GM18502 (cell line): ENCODE results near the gene HINFP.
"Not testable (repeated sequence)": the region's sequence is repeated elsewhere in the genome, so short reads cannot be mapped to it uniquely, and the experiment has no call there.

ENCODE experiments used
- ATAC-seq: cut with Tn5 transposase; IDR thresholded peaks from one replicate; pipeline ENCODE4 v1.9.1; 2021; ENCODE audit warnings: mild to moderate bottlenecking; ENCODE audit not compliant: unreplicated experiment, poor library complexity

Gene HINFP

DNA sequence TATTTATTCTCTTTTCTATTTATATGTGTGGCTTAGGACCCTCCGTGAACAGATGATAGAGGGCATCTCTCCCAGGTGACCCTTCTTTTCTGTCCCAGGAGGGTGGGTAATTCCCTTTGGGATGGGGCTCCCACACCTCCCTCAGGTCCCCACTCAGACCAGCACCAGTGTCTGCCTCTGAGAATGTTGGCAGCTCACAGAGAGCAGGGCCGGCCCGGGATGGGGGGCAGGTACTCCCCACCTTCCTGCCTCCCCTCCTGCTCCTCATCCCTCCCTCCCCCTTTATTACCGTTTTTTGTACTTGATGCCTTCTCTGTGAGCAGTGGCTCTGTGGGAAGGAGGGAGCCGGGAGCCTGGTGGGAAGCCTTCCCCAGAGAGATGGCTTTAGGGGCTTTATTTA, 4.8 kb upstream of the HINFP start:
- ATAC-seq = no peak

DNA sequence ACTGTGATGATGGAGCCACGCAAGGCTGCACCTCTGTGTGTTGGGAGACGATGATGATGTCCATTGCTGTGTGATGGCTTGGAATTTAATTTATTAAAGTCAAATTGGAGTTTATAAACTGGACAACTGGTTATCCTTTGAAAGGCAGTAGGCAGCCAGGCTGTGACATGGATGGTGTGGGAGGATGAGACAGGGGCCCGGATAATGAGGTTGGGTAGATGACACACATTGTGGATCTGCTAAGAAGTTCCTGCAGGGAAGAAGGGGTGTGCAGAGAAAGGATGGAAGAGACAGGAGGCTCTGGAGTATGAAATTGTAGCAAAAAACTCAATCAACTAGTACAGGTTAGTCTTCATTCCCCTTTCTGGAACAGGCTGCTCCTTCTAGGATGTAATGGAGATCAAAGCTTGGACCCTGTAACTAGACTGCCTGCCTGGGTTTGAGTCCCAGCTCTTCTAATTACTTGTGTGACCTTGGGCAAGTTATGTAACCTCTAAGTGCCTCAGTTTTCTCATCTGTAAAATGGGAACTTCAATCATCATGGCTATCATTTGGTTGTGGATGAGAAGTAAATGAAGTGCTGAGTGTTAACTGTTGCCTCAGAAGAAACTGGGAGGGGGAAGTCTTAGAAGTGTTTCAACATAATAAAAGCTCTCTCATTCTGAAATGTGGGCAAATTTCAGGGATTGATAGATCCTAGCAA, 4.2 kb upstream of the HINFP start:
- ATAC-seq = no peak

DNA sequence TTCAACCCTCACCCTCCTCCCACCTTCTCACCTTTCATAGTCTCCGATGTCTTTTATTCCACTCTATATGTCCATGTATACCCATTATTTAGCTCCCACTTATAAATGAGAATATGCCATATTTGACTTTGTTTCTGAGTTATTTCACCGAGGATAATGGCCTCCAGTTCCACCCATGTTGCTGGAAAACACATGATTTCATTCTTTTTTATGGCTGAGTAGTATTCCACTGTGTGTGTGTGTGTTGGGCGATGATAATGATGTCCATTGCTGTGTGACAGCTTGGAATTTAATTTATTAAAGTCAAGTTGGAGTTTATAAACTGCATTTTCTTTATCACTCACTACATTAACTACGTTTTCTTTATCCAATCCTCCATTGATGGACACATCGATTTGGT, 3.2 kb upstream of the HINFP start:
- no peak for ATAC-seq

DNA sequence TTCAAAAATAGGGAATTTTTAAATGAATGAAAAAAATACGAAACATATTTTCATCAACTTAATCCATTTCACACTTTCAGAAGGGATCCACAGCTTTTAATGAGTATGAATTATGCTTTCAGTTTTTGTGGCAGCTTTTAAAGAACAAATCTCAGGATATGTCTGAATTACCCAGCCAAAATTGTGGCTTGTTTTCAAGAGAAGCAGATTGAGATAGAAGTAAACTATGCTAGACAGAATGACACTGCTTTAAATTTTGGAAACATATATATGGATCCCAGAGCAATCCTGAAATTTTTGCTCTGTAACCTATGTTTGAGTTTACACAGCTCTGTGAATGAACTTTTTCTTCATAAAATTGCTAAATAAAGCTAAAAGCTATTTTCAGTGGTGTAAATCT, 2.4 kb upstream of the HINFP start:
- no peak for ATAC-seq

DNA sequence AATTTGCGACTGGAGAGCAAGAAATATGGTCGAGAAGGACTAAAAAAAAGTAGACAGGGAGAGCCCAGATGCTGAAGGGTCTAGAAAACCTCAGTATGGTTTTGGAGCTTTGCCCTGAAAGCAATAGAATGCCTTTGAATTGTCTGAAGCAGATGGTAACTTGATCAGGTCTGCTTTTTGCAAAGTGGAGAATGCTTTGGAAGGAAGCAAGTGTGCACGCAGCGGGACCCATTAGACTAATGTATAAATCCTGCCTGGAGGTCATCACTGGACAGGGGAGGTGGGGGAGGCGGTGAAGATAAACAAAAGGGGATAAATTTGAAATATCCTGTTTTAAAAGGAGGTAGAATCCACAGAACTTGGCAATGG, 757 bp upstream of the HINFP start:
- no peak for ATAC-seq

DNA sequence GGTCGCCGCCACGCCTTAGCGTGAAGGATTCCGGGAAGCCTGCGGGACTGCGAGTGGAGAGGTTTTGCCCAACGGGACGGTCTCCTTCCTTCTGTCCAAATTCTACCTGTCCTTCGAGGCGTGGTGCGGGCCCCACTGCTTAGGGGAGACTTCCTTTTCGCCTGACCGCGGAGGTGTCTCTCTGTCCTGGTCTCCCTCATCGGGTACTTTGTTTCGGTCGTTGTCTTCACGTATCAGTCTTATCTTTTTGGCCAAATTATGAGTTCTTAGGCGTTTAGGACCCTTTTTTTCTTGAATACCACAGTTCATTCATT, 388 bp downstream of the HINFP start:
- no peak for ATAC-seq

DNA sequence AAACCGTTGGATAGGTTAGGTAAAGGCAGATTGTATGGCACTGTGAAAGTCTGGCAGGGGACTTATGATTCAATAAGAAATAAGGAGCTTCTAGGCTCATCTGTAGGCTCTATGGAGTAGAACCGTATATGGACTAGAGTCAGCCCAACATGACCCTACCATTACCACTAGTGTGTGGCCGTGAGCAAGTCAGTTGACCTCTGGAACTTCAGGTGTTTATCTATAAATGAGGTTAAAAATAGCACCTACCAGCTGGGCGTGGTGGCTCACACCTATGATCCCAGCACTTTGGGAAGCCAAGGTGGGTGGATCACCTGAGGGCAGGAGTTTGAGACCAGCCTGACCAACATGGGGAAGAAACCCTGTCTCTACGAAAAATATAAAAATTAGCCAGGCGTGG, 4.4 kb downstream of the HINFP start:
- no peak for ATAC-seq

DNA sequence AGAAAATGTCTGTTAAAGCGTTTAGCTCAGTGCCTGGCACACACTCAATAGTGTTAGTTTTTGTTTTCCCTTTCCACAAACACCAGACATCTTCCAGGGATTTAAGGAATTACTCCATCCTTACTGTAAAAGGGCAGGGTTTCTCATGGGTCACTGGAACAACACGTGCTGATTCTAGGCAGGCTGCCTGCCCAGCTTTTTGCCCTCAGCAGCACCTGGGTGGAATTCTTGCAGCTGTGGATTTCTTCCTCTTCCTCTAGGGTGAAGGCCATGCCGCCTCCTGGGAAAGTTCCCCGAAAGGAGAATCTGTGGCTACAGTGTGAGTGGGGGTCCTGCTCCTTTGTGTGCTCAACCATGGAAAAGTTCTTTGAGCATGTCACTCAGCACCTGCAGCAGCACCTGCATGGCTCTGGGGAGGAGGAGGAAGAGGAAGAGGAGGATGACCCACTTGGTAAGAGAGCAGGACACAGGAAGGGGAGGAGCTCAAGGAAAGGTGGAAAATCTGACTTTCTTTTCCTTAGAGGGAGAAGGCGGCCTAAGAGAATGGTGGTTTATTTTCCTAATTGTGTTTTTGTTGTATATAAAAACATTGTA, 5.4 kb downstream of the HINFP start:
- ATAC-seq = no peak

DNA sequence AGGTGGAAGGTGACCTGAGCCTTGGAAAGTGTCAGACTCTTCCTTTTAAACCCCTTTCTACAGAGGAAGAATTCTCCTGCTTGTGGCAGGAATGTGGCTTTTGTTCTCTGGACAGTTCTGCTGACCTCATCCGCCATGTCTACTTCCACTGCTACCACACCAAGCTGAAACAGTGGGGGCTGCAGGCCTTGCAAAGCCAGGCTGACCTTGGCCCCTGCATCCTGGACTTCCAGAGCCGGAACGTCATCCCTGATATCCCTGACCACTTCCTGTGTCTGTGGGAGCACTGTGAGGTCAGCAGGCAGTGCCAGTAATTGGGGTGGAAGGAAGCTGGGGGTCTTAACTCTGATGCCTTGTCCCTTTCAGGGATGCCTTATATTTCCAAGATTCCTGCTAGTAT, 9.3 kb downstream of the HINFP start:
- ATAC-seq = no peak

DNA sequence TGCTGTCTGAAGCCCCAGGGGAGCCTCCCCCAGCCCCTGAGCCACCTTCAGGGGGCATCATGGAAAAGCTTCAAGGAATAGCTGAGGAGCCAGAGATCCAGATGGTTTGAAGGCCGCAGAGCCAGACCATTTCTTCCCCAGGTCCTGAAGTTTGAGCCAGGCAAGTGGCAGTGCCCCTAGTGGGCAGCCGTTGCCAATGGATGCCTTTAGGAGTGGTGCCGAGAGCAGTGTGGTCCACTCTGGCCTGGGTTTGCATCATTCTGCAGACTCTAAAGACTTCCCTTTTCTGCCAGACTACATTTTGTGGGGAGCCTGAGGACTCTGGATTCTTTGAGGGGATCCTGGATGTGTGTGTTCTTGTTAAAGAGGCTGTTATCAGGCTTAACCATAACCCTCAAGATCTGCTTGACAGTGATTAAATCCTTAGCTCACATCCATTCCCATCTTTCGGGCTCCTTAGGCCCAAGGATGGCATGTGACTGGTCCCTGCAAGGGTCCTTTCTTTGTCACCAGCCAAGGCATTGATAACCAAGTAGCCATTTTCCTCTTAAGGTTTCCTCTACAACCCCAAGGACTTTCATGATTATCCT, 13.1 kb downstream of the HINFP start:
- ATAC-seq = no peak

DNA sequence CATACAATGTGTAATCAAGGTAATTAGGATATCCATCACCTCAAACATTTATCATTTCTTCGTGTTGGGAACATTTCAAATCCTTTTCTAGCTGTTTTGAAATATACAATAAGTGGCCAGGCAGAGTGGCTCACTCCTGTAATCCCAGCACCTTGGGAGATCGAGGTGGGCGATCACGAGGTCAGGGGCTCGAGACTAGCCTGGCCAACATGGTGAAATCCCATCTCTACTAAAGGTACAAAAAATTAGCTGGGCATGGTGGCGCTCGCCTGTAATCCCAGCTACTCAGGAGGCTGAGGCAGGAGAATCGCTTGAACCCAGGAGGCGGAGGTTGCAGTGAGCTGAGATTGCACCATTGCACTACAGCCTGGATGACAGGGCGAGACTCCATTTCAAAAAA, 17.9 kb downstream of the HINFP start:
- ATAC-seq = not testable (repeated sequence)

DNA sequence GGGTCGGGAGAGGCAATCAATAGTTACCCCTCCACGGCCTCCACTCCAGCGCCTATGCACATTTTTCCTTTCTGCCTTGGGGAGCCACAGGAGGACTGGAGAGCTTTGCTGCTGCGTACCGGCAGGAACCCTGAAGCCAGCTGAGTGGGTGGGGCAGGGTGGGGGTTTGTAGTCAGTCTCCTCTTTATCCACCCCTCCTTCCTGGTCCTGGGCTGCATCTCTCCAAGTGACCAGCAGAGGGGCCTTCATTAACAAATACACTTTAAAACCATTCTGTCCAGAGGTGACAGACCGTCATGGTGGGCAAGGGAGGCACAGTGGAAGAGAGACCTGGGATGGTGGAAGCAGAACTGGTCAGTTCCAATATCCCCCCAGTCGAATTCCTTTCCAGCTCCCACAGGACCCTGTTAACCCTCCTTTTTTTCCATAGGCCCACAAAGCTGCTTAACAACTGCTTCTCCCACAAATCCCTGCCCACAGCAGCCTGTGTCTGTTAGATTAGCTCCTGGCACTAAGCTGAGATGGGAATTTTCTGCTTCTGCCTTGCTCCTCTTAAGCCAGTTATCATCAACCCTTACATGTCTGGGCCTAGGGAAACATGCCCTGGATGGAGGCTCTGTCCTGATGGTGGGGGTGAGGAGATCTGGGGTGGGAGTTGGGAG, 23.6 kb downstream of the HINFP start:
- no peak for ATAC-seq

DNA sequence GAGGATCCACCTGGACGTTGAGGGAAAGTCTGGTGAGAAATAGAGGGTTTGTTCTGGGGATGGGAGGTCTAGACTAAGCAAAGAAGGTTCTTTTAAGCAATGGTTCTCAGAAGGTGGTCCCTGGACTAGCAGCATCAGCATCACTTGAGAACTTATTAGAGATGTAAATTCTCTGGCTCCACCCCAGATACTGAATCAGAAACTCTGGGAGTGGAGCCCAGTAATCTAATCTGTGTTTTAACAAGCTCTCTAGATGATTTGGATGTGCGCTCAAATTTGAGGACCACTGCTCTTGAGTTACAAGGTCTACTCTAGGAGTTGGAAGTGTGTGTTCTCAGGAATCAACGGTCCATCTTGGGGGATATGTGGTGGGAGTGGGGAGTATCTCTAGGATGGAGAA, 24.2 kb downstream of the HINFP start:
- ATAC-seq = no peak

DNA sequence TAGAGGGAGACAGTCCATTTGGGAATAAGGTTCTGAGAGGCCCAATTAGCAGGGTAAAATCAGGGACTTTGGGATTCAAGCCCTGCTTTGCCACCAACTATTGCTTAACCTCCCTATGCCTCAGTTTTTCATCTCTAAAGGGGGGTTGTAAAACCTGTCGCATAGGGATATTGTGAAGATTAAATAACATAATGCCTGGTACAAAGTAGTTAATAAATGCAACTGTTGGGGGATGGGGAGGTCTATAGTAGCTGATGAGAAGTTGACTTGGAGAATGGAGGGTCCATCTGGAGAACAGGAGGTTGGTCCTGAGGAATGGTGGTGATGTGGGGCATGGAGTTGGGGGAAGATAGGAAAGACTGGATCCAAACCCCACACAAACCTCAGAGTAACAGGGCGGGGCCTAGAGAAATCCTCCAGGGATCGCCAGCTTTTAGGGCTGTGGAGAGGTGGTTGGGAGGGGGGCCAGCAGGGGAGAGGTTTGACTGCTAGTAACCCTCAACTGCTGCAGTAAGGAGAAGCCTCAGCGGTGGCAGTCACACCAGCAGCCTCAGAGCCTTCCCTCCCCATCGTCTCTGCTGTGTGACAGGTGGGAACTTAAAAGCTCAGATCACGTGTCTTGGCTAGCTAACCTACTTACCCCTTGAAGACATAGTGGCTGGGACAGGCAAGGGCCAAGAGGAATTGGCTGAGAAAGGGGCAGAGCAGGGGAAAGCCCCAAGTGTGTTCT, 26.4 kb downstream of the HINFP start:
- no peak for ATAC-seq

DNA sequence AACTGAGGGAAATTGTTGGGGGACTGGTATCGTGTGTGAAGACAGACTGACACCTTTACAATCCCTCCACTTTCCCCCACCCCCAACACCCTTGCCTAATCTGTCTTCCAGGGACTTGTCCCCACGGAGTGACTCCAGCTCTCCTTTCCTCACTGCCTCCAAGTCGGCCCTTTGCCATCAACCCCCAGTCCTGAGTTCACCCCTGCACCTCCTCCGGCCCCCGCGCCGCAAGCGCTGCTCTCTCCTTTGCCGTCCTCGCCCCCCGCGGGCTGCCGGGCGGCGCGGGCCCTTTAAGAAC, 27.3 kb downstream of the HINFP start:
- ATAC-seq = no peak

DNA sequence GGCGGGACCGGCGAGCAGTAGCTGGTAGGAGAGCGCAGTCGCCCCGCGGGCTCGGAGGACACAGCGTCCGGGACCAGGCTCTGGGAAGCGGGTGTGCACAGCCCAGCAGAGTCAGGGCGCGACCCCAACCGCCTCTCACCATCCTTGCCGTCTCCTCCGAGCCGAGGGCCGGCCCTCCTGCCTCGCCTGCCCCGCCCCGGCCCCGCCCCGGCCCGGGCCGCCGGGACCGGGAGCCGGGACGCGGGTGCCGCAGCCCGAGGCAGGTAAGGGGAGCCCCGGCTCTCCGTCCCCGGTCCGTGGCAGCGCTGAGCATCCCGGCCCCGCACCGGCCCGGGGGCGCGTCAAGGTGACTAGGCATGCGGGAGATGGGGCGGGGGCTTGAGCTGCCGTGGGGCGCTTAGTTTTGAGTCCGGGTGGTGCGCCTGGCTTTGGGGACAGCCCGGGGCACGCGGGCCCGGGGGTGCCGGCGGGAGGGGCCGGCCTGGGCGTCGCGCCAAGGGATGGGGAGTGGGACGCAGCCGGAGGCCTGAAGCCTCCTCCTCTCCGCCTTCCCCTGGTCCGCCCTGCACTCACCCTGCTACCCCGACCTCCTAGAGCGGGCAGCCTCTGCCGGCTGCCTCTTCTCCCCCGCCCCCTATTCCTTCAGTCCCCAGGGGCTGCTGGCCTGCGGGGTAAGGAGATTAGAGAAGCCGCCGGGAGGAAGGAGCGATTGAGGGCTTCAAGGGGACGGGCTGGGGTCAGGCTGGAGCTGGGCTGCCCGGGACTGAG, 27.8 kb downstream of the HINFP start, which contains the start of gene ABCG4:
ABCG4 (plus strand) TSS at position 35 of the 768 bp plus-strand sequence. CDS start 914 bp downstream, outside the sequence.
- ATAC-seq = no peak

DNA sequence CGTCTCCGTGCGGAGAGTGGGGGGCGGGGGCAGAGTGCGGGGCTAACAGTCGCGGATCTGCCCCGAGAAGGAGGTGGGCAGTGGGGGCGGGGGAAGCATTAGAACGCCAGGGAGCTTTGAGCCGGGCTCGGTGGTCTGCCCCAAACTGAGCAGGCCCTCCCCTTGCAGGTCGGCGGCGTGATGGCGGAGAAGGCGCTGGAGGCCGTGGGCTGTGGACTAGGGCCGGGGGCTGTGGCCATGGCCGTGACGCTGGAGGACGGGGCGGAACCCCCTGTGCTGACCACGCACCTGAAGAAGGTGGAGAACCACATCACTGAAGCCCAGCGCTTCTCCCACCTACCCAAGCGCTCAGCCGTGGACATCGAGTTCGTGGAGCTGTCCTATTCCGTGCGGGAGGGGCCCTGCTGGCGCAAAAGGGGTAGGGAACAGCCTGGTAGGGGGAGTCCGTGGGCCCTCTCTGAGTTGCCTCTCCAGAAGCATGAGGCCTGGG, 28.5 kb downstream of the HINFP start:
- no peak for ATAC-seq

DNA sequence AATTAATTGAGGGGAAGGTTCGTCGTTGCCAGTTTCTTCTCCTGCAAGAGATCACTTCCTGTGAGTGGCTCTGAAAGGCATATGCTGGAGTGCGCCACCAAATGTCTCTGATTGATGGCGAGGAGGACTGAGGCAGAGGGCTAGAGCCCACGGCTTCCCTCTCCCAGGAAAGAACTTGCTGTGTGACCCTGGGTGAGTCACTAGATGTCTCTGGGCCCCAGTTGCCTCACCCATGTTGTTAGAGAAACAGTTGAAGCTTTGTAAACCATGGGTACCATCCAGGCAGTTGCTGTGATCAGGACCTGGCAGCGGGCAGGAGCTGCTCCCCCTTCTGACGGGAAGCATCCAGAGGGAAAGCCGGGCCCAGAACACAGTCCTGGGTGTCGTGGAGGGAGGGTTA, 30.7 kb downstream of the HINFP start:
- no peak for ATAC-seq

DNA sequence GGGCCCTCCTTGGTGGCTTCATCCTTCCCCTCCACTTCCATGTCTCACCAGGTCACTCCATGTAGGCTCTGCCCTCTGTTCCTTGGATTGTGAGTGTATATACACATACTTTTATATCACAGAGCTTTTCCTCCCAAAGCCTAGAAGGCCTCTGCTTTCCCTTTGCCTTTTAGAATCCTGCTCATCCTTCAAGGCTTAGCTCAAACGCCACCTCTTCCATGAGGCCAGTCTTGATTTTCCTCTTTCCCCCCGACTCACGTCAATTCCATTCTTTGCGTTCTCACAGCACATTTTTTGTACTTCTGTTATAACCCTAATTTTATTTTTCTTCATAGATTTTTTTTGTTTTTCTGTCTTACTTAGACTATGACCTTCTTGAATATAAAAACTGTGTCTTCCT, 31.2 kb downstream of the HINFP start:
- ATAC-seq = no peak

DNA sequence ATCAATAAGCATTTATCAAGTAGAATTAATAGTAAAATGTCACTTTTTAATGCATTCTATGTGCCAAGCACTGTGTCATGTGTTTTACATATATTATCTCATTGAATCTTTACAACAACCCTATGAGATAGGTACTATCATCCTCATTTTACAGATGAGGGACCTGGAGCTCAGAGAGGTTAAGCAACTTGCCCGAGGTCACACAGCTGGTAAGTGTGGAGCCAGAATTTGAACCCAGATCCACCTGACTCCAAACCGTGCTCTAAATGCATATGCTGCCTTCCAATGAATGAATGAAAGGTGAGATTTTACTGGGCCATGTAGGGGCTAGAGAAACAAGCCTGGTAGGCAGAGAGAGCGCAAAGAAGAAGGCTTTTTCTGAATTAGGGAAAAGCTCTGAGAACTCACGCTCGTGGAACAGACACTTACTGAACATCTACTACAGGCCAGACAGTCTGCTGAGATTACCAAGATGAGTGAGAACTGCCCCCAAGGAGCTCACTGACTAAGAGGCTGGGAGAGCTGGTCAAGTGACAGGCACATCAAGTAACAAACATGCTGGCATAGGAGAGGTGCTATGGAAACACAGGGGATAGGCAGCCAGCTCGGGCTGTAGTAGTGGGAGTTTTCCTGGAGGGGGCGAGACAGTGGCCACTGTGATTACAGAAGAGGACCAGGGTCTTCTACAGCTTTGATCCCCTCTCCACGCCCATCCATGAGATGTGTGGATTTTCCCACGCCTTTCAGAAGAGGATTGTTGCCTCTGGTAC, 31.9 kb downstream of the HINFP start:
- ATAC-seq = no peak
